Measurements from ENCODE around the gene PAGE4.
A peak's percentile ranks its signal among the peaks of the same experiment; 100 is the strongest.

PAGE4 gene

DNA sequence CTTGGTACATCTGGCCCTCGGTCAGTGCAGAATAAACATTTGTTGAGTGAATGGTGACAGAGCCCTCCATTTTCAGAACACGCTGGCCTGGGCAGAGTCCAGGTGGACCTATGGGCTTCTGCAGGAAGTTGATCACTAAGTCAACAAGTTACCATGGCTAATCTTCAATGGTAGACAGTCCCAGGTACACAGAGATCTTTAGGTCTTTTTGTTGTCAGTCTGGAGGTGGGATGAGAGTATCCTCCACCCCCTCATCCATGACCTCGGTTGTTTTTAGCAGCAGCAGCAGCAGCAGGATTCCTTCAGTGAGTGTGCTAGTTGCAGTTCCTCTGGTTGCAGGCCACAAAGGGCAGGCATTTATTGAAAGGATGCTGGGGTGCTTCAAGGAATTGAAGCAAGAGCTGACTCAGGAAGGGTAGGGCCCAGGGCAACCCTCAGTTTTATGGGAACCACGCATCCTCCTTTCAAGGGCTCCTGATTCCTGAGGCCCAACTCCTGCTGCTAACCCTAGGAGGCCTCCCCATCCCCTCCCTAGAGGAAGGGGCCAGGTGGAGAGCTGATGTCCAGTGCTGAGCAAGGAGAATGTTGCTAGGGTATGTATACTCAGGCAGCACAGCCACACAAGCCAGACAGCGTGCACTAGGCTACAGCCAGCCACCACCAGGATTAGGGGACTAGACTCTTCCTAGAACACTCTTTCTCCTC is 48.4 kb downstream of the PAGE4 start:
- DNase-seq: no peak

DNA sequence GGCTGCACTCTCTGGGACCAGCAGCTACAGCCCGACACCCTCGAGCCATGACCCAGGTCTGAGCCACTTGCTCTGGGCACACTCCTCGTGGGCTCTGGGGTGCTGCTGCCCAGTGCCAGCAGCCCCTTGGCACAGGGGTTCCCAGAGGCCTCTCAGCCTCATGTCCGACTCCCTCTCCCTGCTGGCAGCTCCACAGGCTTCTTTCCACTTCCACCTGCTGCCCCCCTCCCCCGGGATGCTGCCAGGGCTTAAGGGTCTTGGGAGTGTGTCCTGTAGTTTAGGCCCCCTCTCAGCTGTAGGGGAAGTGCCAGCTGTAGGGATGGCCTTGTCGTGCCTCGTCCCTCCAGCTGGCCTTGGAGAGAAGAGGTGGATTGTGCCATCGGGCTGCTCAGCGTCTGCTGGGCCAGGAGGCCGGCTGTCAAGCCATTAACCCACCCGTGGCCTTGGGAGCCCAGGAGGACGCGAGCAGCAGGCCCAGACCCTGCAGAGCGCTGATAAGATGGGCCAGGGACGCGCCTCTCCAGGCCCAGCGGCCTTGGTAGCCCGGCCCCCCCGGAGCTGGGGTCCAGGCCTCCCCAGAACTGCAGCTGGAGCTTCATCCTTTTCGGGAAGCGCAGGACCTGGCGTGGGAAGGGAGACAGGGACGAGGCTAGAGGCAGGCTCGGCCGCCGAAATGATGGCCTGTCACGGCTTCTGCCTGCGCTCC is 49.2 kb downstream of the PAGE4 start:
- no peak for DNase-seq

DNA sequence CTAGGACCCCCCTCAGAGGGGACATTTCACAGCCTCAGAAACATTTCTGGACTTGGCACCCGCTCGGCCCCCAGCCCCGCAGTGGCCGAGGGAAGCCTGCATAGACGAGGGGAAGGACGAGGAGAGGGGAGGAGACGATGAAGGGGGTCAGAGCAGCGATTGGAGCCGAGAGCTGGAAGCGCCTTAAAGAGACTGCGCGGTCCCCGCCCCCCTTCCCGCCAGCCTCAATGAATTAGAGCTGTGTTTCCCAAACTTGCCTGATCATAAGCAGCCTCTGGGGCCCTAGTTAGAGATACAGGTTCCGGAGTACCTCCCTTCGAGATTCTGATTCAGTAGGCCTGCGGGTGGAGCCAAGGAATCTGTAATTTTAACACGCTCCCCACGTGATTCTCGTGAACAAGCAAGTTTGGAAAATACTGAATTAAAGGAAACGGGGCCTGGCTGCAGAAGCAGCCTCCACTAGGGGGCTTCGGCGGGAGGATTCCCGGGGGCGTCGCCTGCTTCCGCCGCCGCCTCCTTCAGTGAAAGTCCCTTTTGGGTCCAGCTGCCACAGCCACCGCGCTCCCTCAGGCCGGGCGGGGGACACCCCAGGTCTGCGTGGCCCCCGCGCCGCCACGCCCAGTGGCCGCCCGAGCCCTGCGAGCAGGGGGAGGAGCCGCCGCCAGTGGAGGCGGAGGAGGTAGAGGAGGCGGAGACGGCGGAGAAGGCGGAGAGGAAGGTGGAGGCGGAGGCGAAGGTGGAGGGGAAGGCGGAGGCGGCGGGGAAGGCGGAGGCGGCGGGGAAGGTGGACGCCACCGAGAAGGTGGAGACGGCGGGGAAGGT is 49.9 kb downstream of the PAGE4 start, which contains the start of gene USP27X:
TSS of gene USP27X (plus strand) at position 651 of the 822 bp plus-strand sequence. CDS start 824 bp downstream, outside the sequence.
- DNase-seq: peak; percentile 67

DNA sequence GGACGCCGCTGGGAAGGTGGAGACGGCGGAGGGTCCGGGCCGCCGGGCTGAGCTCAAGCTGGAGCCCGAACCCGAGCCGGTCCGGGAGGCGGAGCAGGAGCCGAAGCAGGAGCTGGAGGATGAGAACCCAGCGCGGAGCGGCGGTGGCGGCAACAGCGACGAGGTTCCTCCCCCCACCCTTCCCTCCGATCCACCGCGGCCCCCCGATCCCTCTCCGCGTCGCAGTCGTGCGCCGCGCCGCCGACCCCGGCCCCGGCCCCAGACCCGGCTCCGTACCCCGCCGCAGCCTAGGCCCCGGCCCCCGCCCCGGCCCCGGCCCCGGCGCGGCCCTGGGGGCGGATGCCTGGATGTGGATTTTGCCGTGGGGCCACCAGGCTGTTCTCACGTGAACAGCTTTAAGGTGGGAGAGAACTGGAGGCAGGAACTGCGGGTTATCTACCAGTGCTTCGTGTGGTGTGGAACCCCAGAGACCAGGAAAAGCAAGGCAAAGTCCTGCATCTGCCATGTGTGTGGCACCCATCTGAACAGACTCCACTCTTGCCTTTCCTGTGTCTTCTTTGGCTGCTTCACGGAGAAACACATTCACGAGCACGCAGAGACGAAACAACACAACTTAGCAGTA is 50.7 kb downstream of the PAGE4 start:
- no peak for DNase-seq

DNA sequence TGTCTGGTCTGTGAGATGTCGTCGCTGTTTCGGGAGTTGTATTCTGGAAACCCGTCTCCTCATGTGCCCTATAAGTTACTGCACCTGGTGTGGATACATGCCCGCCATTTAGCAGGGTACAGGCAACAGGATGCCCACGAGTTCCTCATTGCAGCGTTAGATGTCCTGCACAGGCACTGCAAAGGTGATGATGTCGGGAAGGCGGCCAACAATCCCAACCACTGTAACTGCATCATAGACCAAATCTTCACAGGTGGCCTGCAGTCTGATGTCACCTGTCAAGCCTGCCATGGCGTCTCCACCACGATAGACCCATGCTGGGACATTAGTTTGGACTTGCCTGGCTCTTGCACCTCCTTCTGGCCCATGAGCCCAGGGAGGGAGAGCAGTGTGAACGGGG is 51.6 kb downstream of the PAGE4 start:
- no peak for DNase-seq
